ENCODE data around the gene CDX2.
A peak's percentile ranks its signal among the peaks of the same experiment; 100 is the strongest.
"Not testable (repeated sequence)": the region's sequence is repeated elsewhere in the genome, so short reads cannot be mapped to it uniquely, and the experiment has no call there.

Gene CDX2

DNA sequence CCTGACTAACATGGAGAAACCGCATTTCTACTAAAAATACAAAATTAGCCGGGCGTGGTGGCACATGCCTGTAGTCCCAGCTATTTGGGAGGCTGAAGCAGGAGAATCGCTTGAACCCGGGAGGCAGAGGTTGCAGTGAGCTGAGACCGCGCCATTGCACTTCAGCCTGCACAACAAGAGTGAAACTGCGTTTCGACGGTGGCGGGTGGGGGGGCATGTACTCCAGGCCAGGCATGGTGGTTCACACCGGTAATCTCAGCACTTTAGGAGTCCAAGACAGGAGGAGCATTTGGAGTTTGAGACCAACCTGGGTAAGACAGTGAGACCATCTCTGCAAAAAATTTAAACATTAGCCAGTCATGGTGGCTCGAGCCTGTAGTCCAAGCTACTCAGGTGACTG lies 4.9 kb downstream of the CDX2 start:
- DNase-seq, result not testable (repeated sequence)

DNA sequence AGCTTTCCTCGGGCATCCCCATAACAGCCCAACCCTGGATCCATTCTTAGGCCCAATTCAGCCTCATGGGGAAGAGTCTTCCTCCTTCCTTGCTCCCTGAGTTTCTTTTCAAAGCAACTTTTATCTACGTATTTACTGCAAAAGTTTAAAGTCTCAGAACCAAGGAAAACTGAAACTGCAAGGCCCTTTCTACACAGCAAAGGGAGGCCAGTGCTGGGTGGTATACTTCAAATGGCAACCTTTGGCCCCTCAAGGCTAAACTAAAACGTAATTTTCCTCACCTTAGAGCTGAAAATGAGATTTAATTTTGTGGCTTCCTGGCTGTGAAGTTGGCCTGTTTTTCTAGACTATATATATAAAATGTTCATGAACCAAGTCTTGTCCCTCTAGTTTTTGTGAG lies 5.6 kb downstream of the CDX2 start:
- no peak for DNase-seq

DNA sequence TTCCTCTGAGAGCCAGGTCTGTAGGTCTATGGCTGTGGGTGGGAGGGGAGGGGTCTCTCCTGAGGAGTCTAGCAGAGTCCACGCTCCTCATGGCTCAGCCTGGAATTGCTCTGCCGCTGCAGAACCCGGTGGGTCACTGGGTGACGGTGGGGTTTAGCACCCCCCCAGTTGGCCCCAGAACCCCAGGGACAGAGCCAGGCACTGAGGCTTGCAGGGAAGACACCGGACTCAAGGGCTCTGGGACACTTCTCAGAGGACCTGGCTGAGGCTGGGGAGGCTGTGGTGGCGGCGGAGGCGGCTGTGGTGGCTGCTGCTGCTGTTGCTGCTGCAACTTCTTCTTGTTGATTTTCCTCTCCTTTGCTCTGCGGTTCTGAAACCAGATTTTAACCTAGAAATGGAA lies 6.1 kb downstream of the CDX2 start:
- DNase-seq, result no peak

DNA sequence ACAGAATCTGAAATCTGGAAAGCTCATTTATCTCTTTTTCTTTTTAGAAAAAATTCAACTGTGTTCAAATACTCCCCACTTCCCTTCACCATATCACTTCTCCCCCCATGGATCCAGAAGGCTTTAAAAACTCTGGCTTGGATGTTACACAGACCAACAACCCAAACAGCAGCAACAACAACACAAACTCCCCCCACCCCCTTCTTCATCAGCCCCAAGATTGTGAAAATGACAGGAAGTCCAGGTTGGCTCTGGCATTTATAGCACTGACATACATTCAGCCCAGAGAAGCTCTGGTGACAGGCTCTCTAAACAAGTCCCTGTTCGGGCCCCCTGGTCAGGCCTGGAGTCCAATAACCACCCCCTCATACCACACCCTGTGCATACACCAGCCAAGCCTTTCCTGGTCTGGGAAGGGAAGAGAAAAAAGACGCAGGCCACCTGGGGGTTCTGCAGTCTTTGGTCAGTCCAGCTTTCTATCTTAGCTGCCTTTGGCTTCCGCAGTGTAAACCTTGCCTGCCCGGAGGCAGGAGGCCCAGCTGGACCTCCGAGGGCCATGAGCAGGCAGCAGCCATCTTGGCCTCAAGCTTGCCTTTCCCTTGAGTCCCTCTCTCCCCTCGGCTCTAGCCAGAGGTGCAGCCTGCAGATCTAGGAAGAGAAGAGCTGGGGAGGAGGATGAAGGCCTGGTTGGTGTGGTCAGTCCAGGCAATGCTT lies 6.8 kb downstream of the CDX2 start:
- DNase-seq, result no peak

DNA sequence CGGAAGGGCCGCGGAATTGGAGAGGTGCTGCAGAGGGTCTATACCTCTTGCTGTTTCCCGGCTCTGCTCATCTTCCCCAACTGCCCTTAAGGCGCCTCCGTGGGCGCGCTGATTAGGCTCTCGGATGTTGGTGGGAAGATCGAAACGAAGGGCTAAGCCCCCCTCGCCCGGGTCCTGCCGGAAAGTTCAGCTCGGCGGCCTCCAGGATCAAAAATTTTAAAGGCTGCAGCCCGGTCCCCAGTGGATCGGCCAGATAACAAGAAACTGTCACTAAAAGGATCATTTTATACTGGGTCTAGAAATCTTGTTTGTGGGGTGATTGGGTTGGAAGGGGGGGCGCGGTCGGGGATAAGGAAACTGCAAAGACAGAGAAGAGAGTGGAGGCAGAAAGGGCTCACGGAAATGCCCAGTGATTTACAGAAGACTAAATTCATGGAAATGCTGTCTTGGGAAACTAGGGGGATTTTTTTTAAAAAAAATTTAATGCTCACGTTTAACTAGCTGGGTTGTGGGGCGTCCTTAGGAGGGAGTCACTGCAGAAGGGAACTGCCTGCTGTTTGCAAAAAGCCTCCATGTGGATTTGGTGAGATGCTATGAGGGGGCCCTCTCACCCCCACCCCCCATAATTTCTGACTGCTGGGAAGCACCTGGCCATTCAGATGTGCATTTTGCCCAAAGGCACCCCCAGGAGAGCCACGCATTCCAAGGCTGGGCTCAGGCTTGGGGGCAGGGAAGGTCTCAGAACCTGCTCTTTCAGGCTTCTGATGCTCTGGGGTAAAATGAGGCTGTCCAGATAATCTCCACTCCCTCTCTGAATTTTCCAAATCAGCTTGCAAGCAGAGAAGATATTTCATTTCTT lies 7.7 kb downstream of the CDX2 start:
- DNase-seq, result no peak

DNA sequence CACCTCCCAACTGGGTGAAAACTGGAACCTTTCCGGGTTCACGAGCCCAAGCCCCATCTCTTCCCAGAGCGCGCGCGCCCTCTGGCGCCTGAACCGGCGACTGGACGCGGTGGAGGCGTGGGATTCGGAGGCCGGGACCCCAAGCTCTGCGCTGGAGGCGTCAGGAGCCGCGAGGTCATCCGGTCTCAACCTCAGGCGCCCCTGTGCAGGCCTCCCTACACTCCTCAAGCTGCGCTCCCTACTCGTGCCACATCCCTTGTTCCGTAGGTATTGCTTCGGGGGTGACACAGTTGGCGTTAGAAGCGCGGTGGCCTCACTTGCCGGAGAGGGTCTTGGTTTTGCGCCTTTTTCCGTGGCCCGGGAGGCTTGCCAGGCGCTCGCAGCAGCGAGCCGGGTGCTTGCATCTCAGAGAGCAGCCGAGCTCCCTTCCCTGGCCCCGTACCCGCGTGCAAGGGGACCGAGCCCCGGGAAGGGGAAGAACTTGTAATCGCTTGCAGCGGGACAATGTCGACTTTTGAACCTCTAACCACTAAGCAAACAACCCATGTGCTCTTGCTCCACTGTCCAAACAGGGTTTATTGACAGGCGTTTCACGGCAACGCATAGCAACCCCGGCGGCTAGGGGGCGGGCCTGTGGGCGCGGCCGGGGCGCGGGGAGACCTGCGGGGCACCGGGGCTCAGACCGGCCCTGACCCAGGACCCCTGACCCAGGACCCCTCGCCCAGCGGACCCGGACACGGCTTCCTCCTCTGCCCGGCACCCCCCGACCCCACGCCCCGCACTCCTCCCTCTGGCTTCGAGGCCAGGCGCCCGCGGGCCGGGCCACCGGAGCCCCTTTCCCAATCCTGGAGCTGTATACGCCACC lies 8.5 kb downstream of the CDX2 start:
- DNase-seq, result no peak

DNA sequence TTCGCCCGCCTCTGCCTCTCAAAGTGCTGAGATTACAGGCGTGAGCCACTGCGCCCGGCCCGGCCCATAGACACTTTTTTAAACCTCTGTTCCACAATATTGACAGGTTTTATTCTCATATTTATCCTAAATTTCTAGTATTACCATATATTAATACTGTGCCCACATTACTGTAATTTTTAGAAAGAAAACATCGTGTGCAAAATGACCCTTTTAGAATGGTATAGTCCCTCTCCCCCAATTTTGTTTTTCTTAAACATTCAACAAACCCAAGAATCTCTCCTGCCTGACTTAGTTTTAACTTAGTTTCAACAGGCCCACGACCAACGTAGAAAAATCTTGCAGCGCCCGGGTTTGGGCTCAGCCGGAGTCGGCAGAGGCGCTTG lies 9.1 kb downstream of the CDX2 start:
- DNase-seq, result no peak

DNA sequence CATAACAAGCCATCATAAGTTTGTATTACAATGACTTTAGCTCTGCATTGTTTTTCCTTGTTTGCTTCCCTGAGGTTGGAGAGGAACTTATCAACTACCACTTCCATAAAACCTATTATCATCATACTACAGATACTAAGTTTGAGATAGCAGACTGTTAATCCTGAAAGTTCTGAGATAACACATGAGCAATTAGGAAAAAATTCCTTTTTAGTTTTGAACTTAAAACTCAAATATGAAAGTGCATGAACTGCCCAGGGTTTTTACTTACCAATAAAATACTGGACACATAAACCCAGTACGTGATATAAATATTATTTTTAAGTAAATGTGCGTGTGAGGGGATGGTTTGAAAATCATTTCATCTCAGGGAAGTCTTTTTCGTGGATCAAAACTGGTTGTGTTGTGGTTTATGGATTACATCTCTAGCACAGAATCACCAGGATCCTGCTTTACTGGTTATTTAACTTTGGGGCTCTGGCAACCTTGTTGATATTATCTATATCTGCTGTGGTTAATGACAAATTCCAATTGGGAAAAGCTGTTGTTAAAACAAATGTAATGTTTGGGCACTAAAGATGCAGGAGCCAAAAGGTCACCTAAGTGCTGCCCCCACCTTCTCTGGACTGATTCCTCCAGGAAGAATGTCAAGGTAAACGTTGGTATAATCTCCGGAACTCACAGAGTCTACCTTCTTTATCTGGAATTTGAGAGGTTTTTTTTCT lies 12.4 kb downstream of the CDX2 start:
- no peak for DNase-seq

DNA sequence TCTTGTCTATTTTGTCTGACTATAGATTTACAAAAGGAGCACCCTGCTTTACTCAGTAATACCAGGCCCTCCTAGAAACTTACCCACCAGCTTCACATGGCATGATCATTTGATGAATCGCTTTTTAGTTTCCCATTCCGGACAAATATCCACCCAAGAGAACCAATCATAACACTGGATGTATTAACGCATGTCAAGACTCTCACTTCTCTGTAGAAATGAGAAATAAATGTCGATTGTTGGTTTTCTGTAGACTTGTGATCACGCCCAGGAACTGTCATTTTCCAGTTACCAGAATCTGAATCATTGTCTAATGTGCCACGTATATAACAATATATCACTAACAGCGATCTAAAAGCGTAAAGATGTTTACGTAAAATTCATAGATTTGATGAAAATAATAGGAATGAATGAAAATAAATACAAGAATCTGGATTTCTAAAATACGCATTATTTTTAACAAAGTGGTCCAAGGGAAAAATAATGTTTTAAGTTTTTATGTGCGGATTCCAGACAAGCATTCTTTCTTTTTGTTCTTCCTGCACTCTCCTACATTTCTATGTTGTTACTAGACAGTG lies 14.0 kb downstream of the CDX2 start:
- no peak for DNase-seq

DNA sequence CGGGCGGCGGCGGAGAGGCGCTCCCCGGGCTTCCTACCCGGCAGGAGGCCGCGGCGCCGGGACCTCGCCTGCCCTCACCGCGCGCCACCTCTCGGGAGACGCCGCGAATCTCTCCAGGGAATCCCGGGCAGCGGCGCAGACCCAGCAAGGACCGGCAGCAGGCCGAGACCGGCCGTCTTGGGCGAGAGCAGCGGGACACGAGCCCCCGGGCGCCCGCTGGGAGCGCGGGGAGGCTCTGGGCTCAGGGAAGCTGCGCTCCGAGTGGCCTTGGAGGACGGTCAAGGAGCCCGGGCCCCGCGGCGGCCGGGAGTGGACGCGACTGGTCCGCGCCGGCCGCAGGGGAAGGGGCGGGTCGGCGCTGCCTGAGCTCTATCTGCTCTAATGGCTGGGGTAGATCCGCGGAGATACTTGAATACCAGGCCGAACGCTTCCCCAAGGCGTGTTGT lies 14.7 kb downstream of the CDX2 start:
- no peak for DNase-seq

DNA sequence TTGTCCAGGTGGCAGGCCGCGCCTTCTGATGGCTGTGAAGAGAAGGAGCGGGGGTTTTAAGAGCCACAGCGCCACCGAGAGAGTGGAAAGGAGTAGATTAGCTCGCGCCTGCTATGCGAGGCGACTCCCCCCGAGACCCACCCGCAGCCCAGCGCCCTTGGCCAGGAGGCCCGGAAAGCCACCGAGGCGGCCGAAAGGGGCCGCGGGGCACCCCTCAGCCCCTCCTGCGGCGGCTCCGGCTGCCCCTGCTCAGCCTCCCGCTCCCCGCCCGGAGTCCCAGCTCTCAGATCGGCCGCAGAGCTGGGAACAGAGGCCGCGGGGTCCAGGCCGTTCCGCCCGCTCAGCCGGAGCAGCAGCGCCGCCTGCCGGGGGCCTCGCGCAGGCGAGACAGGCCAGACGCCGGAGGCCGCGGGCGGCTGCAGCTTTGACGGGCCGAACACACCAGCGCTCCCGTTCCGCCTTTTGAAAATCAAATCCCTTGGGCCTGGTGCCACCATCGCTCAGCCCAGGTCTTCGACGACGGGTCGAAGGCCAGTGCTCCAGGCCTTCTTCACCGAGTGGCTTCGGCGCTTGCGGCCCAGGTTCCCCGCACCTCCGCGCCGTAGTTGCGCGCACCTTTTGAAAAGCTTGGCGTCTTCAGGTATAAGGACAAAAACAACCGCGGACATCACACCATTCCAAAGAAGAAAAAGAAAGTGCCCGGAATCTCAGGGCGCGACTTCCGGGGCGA lies 15.3 kb downstream of the CDX2 start:
- peak; percentile 83 for DNase-seq

DNA sequence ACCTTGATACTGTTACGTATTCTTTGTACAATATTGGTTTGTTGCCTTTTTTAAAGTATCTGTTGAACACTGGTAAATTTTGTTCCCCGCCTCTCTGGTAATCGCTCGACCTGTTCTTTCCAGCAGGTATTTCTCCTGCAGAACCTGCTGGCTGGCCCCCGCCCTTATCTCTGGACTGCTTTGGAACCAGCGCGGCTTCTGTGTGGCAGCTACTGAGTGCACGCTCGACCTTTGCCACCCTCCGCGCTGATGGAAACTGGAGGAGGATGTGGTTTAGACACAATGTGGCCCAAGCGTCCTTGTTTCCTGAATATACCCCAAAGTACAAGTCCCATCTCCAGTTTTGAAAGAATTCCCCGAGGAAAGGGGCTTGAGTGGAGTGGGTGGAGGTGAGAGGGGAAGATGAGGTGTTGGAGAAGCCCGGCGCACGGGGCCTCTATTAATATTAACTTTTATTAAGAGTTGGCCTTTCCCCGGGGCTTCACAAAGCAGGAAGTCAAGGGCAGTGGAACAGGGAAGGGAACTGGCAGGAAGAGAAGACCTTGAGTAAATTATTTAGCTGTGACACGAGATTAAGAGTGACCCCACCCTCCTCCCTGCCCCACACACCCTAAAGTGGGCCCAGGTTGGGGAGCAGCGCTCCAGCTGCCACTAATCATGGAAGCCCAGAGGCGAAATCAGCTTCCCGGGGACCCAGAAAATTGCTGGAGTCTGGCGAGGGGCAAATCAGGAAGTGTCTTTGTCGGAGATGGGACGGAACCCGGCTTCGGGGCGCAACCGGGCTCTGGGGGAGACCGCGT lies 16.0 kb downstream of the CDX2 start:
- no peak for DNase-seq

DNA sequence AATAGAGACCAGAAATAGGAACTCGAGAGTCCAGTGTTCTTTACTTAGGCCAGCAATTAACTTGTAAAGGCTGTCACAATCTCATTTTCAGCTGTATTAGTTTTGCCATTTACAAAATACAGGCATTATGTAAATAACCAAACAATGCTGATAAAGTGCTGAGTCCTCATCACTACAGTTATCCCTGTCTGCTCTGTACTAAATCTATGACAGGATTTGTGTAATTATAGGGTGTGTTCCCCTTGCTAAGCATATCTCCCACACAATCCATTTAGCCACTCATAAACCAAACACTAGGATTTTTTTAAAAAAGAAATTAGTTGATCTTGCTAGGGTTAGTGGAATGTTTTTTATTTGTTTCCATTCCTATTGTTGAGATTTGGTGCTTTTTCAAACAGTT lies 26.1 kb downstream of the CDX2 start:
- DNase-seq, result no peak

DNA sequence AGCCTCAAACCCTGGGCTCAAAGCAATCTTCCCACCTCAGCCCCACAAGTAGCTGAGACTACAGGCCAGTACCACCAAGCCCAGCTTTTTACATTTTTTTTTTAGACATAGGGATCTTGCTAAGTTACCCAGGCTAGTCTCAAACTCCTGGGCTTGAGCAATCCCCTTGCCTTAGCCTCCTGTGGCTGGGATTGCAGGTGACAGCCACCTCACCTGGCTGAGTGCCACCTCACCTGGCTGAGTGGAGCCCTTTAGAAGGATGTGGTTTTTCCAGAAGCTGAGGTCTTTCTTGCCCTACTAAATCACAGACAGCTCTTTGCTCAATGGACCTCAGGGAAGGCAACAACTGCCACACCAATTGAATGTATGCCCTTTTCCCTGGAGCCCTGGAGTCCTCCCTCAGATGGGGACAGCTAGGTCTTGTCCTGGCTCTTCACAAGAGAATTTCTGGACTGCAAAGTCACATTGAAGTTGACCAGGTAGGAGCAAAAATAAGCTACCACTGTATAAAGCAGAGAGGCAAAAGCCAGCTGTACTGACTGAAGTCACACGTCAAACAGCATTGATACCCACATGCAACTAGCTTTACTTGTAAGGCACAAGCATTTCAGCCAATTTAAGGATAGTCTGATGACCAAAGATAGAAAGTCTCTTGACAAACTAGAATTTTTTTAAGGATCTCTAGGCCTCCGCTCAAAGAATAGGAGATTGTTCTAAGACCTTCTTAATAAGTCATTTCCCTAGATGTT lies 35.4 kb downstream of the CDX2 start:
- no peak for DNase-seq

DNA sequence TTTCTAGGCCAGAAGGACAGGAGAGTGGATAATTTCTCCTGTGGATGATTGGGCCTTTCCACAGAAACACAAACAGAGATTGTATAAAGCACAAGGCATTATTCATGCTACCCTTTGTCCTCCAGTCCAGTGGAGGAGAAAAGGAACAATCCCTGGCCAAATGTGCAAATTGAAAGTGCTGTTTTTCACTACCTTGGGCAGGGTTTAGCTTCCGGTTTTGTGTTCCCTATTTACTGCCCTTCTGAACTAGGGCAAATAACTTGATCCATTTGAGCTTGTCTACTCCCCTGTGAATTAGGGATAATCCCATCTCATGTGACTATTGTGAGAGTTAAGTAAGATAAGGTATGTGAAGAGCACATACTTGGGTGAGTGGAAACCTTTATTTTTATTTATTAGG lies 36.0 kb downstream of the CDX2 start:
- no peak for DNase-seq

DNA sequence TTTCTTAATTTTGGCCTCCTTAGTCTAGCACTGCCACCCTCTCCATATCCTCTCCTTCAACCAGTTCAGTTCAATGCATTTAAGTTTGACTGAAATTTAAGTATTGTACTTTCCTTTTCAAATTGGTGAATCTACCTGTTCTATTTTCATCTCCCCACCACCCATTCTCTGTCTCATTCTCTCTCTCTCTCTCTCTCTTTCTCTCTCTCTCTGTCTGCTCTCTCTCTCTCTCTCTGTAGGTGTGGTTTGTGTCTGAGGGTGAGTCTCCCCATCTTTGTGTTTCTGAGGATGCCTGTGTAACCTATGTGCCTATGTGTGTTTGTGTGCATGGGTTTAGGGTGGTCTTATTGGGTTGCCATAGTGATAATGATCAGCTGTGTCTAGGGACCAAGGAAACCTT lies 39.2 kb downstream of the CDX2 start:
- no peak for DNase-seq

DNA sequence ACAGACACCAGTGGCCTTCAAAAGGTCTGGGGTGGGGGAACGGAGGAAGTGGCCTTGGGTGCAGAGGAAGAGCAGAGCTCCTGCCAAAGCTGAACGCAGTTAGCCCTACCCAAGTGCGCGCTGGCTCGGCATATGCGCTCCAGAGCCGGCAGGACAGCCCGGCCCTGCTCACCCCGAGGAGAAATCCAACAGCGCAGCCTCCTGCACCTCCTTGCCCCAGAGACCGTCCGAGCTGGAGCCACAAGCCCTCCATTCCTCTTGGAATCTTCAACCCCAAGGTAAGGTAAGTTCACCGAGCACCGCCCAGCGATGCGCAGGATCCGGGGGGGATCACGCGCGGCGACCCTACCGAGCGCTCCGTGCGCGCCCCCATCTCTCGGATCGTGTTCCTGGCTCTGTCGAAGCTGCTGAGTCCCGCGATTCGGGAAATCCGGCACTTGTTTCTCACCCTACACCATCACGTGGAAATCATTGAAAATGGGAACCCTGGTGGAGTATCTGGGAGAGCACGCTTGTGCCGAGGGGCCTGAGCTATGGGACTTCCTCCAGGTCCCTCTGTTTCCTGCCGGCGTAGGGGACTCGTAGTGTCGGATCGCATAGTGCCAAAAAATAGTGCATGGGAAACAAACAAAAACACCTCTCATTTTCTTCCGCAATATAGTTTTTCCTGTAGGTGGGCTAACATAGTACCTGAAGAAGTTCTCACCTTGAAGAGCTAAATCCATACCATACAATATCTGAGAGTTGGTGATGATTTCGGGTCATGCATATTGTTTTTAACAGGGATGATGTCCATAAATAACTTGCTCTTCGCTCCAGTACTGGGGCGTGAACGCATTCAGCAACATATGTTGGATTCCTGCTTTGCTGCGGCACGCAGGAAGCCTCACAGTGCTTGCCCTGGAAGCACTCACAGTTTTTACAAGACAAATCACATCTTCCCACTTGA lies 40.0 kb downstream of the CDX2 start:
- no peak for DNase-seq

DNA sequence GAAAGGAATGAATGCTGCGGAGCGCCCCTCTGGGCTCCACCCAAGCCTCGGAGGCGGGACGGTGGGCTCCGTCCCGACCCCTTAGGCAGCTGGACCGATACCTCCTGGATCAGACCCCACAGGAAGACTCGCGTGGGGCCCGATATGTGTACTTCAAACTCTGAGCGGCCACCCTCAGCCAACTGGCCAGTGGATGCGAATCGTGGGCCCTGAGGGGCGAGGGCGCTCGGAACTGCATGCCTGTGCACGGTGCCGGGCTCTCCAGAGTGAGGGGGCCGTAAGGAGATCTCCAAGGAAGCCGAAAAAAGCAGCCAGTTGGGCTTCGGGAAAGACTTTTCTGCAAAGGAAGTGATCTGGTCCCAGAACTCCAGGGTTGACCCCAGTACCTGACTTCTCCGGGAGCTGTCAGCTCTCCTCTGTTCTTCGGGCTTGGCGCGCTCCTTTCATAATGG lies 40.7 kb downstream of the CDX2 start:
- no peak for DNase-seq
